OCI-LY1 (cell line): ENCODE measurements around the gene BGLAP.
"Not testable (repeated sequence)": the region's sequence is repeated elsewhere in the genome, so short reads cannot be mapped to it uniquely, and the experiment has no call there.

Source experiments
- H2AFZ ChIP-seq: fragments of 200-600 bp; sonication (generic), shearing (Covaris generic); 2 replicates; pipeline ENCODE4 v1.6.0; 2014; ENCODE audit warnings: antibody characterized with exemption, mild to moderate bottlenecking, low read length
- H3F3A ChIP-seq: fragments of 200-600 bp; sonication (generic), shearing (Covaris generic); 2 replicates; pipeline ENCODE4 v1.6.0; 2014; ENCODE audit warnings: mild to moderate bottlenecking, antibody characterized with exemption, low read length, moderate library complexity; ENCODE audit not compliant: insufficient read depth
- H3K27ac ChIP-seq: fragments of 200-600 bp; sonication (generic); 2 replicates; pipeline ENCODE4 v1.5.1; 2014; ENCODE audit warnings: low read length, mixed run types, mild to moderate bottlenecking, low read depth; ENCODE audit not compliant: poor library complexity, severe bottlenecking
- H3K27me3 ChIP-seq: fragments of 200-600 bp; sonication (generic); 2 replicates; pipeline ENCODE4 v1.6.0; 2014; ENCODE audit warnings: antibody characterized with exemption, mild to moderate bottlenecking, low read length, moderate library complexity; ENCODE audit not compliant: insufficient read depth
- H3K36me3 ChIP-seq: fragments of 200-600 bp; sonication (generic); 2 replicates; pipeline ENCODE4 v1.6.1; 2014; ENCODE audit warnings: mild to moderate bottlenecking, antibody characterized with exemption, low read length, moderate library complexity, mixed read lengths; ENCODE audit not compliant: insufficient read depth
- H3K4me1 ChIP-seq: fragments of 200-600 bp; sonication (generic); 2 replicates; pipeline ENCODE4 v1.5.1; 2014; ENCODE audit warnings: mild to moderate bottlenecking, low read length, moderate library complexity; ENCODE audit not compliant: insufficient read depth, severe bottlenecking
- H3K4me2 ChIP-seq: fragments of 200-600 bp; sonication (generic), shearing (Covaris generic); 2 replicates; pipeline ENCODE4 v1.6.1; 2014; ENCODE audit warnings: low read length
- H3K4me3 ChIP-seq: fragments of 200-600 bp; sonication (generic); 2 replicates; pipeline ENCODE4 v1.5.1; 2014; ENCODE audit warnings: low read length, low read depth, mild to moderate bottlenecking, mixed read lengths; ENCODE audit not compliant: poor library complexity, severe bottlenecking
- H3K79me2 ChIP-seq: fragments of 200-600 bp; shearing (Covaris generic); 2 replicates; pipeline ENCODE4 v1.6.1; 2016; ENCODE audit warnings: mixed run types, low read length, mixed read lengths; ENCODE audit not compliant: insufficient read depth
- H3K9ac ChIP-seq: fragments of 200-600 bp; sonication (generic), shearing (Covaris generic); 2 replicates; pipeline ENCODE4 v1.6.1; 2014; ENCODE audit warnings: mild to moderate bottlenecking, low read length, mixed read lengths
- H3K9me2 ChIP-seq: fragments of 200-600 bp; sonication (generic), shearing (Covaris generic); 2 replicates; pipeline ENCODE4 v1.6.1; 2014; ENCODE audit warnings: low read depth, mild to moderate bottlenecking, low read length, mixed read lengths
- H3K9me3 ChIP-seq: fragments of 200-600 bp; shearing (Covaris generic); 2 replicates; pipeline ENCODE4 v1.6.1; 2014; ENCODE audit warnings: low read length, mixed read lengths
- H4K20me1 ChIP-seq: fragments of 200-600 bp; sonication (generic), shearing (Covaris generic); 2 replicates; pipeline ENCODE4 v1.6.0; 2016; ENCODE audit warnings: mild to moderate bottlenecking, low read length; ENCODE audit not compliant: insufficient read depth
- EZH2 ChIP-seq: fragments of 200-600 bp; sonication (generic), shearing (Covaris generic); IDR thresholded peaks from 2 replicates; pipeline ENCODE4 v1.8.0; 2017; ENCODE audit warnings: borderline replicate concordance, mixed run types, mild to moderate bottlenecking, antibody characterized with exemption, low read length, moderate library complexity, mixed read lengths
- TF ChIP-seq, protein P1 (sequence below): fragments of 200-600 bp; sonication (generic), shearing (Covaris generic); IDR thresholded peaks from 2 replicates; pipeline ENCODE4 v1.5.1; 2017; ENCODE audit warnings: mild to moderate bottlenecking, antibody characterized with exemption, low read length, moderate library complexity, mixed read lengths

BGLAP gene

DNA sequence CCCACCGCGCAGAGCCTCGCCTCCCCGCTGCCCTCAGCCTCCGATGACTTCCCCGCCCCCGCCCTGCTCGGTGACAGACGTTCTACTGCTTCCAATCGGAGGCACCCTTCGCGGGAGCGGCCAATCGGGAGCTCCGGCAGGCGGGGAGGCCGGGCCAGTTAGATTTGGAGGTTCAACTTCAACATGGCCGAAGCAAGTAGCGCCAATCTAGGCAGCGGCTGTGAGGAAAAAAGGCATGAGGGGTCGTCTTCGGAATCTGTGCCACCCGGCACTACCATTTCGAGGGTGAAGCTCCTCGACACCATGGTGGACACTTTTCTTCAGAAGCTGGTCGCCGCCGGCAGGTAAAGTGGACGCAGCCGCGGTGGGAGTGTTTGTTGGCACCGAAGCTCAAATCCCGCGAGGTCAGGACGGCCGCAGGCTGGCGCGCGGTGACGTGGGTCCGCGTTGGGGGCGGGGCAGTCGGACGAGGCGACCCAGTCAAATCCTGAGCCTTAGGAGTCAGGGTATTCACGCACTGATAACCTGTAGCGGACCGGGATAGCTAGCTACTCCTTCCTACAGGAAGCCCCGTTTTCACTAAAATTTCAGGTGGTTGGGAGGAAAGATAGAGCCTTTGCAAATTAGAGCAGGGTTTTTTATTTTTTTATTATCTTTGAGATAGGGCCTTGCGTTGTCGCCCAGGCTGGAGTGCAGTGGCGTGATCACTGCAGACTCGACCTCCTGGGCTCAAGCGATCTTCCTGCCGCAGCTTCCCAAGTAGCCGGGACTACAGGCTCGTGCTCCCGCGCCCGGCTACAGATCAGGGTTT, 28.9 kb upstream of the BGLAP start, which contains the start of gene PMF1:
PMF1 (plus strand) TSS at position 175 of the 811 bp plus-strand sequence; CDS start at position 184, 9 bp downstream.
- peaks cover 19% of the 10 kb centered on the region for H3K4me1 ChIP-seq
- peak within 1 kb of the TSS; percentile 80 for H3K27ac ChIP-seq
- H3K9me3 ChIP-seq = no peaks in the 10 kb centered on the region
- H3K36me3 ChIP-seq = peaks cover 39% of the 10 kb centered on the region; the same call in 1 of the 2 replicates
- no peak within 1 kb of the TSS for H2AFZ ChIP-seq
- H3K4me3 ChIP-seq = peak within 1 kb of the TSS; percentile 80
- H3K27me3 ChIP-seq = no peaks in the 10 kb centered on the region
- H3K4me2 ChIP-seq = peak within 1 kb of the TSS; percentile 88
- H3F3A ChIP-seq = no peaks in the 10 kb centered on the region
- peak within 1 kb of the TSS; percentile 74 for H3K9ac ChIP-seq
- H4K20me1 ChIP-seq = no peaks in the 10 kb centered on the region
- TF ChIP-seq, protein P1, sequence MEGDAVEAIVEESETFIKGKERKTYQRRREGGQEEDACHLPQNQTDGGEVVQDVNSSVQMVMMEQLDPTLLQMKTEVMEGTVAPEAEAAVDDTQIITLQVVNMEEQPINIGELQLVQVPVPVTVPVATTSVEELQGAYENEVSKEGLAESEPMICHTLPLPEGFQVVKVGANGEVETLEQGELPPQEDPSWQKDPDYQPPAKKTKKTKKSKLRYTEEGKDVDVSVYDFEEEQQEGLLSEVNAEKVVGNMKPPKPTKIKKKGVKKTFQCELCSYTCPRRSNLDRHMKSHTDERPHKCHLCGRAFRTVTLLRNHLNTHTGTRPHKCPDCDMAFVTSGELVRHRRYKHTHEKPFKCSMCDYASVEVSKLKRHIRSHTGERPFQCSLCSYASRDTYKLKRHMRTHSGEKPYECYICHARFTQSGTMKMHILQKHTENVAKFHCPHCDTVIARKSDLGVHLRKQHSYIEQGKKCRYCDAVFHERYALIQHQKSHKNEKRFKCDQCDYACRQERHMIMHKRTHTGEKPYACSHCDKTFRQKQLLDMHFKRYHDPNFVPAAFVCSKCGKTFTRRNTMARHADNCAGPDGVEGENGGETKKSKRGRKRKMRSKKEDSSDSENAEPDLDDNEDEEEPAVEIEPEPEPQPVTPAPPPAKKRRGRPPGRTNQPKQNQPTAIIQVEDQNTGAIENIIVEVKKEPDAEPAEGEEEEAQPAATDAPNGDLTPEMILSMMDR = no peak
- TF ChIP-seq EZH2 = no peak
- no peaks in the 10 kb centered on the region for H3K9me2 ChIP-seq
- H3K79me2 ChIP-seq = peaks cover 10% of the 10 kb centered on the region; the same call in 1 of the 2 replicates

DNA sequence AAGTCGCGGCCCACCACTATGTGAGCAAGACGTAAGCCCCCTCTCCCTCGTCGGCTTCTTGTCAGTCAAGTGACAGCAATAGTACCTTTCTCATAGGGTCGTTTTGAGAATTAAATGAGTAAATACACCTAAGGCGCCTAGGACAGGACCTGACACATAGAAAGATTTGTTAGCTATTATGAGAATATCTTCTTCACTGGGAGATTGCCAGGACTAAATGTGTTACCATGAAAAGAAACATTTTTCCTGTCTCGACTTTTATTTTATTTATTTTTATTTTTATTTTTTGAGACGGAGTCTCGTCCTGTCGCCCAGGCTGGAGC, 28.4 kb upstream of the BGLAP start:
- Histone ChIP-seq H3K4me2 (peak overlapping the region; percentile 88), H3K27me3 (no peaks in the 10 kb centered on the region), H3K9me3 (no peaks in the 10 kb centered on the region), H2AFZ (no peak overlapping the region), H3K9me2 (no peaks in the 10 kb centered on the region), H3K27ac (peak overlapping the region; percentile 80), H3K9ac (peak overlapping the region; percentile 74), H4K20me1 (no peaks in the 10 kb centered on the region), H3F3A (no peaks in the 10 kb centered on the region), H3K79me2 (peaks cover 12% of the 10 kb centered on the region; the same call in 1 of the 2 replicates), H3K4me1 (peaks cover 19% of the 10 kb centered on the region), H3K36me3 (peaks cover 35% of the 10 kb centered on the region; the same call in 1 of the 2 replicates), H3K4me3 (peak overlapping the region; percentile 80)
- TF ChIP-seq EZH2 = no peak
- TF ChIP-seq, protein P1 = no peak

DNA sequence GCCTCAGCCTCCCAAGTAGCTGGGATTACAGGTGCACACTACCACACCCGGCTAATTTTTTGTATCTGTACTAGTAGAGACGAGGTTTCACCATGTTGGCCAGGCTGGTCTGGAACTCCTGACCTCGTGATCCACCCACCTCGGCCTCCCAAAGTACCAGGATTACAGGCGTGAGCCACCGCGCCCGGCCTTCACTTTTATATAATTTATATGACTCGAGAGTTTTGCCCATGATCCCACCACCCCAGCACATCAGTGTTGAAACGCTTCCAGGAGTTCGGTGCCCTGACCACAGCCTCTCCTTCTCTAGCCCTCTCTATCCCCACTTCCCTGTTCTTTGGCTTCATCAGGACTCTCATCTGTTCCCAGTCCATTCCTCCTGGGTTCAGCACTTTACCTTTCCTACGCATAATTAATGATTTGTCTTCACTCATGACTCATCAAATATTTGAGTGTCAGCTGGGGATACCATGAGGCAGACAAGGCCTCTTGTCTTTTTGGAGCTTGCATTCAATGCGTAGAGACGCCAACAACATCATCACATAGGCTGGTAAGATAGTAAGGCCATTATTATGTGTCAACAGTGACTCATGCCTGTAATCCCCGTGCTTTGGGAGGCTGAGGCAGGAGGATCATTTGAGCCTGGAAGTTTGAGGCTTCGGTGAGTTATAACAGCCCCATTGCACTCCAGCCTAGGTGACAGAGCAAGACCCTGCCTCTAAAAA, 27.8 kb upstream of the BGLAP start:
- no peak overlapping the region for H2AFZ ChIP-seq
- peak overlapping the region; percentile 88 for H3K4me2 ChIP-seq
- H3F3A ChIP-seq = no peaks in the 10 kb centered on the region
- H3K4me3 ChIP-seq = peak overlapping the region; percentile 80
- peaks cover 19% of the 10 kb centered on the region for H3K4me1 ChIP-seq
- no peak for TF ChIP-seq EZH2
- TF ChIP-seq, protein P1 = no peak
- no peaks in the 10 kb centered on the region for H3K9me3 ChIP-seq
- H3K27ac ChIP-seq = peak overlapping the region; percentile 7
- peaks cover 12% of the 10 kb centered on the region; the same call in 1 of the 2 replicates for H3K79me2 ChIP-seq
- H4K20me1 ChIP-seq = no peaks in the 10 kb centered on the region
- H3K9ac ChIP-seq = peak overlapping the region; percentile 74
- no peaks in the 10 kb centered on the region for H3K27me3 ChIP-seq
- H3K36me3 ChIP-seq = peaks cover 29% of the 10 kb centered on the region; the same call in 1 of the 2 replicates
- H3K9me2 ChIP-seq = no peaks in the 10 kb centered on the region

DNA sequence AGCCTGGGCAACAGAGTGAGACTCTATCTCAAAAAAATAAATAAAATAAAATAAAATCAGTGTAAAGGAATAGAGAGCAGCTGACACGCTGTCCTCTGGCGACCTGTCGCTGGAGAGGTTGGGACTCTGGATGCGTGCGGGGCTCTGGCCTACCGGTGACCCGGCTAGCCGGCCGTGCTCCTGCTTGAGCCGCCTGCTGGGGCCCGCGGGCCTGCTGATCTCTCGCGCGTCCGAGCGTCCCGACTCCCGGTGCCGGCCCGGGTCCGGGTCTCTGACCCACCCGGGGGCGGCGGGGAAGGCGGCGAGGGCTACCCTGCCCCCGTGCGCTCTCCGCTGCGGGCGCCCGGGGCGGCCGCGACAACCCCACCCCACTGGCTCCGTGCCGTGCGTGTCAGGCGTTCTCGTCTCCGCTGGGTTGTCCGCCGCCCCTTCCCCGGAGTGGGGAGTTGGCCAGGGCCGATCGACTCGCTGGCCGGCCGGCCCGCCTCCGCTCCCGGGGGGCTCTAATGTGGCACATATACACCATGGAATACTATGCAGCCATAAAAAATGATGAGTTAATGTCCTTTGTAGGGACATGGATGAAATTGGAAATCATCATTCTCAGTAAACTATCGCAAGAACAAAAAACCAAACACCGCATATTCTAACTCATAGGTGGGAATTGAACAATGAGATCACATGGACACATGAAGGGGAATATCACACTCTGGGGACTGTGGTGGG, 25.5 kb upstream of the BGLAP start:
- not testable (repeated sequence) for H3K27ac ChIP-seq, H3K9me3 ChIP-seq, H3K27me3 ChIP-seq, H3K9me2 ChIP-seq, H4K20me1 ChIP-seq, H2AFZ ChIP-seq, H3K4me2 ChIP-seq, H3K4me3 ChIP-seq, H3F3A ChIP-seq, H3K9ac ChIP-seq
- peaks cover 19% of the 10 kb centered on the region for H3K4me1 ChIP-seq
- H3K36me3 ChIP-seq = peaks cover 19% of the 10 kb centered on the region; the same call in 1 of the 2 replicates
- H3K79me2 ChIP-seq = peaks cover 12% of the 10 kb centered on the region; the same call in 1 of the 2 replicates
